Uterus (tissue), 2 donors: ENCODE measurements around the gene YPEL5.

Experiments
- CTCF ChIP-seq, 4 experiments: fragments of 200-600 bp in 2 of 4; fragments of 450-650 bp in 2 of 4; sonication (generic) in 2 of 4; IDR thresholded peaks; one replicate each; pipeline ENCODE4 v1.5.1; 2016 to 2019; ENCODE audit warnings: antibody characterized with exemption in 4 of 4, mild to moderate bottlenecking in 2 of 4, moderate library complexity in 1 of 4
- POLR2A ChIP-seq, 2 donors: fragments of 450-650 bp; IDR thresholded peaks; one replicate each; pipeline ENCODE4 v1.6.1; 2016; ENCODE audit warnings: antibody characterized with exemption in 2 of 2, mild to moderate bottlenecking in 1 of 2, moderate library complexity in 1 of 2

- TF ChIP-seq CTCF (IDR thresholded peaks at IDR 0.05) (no peak), POLR2A (IDR thresholded peaks at IDR 0.05) (no peak)
Measured at GRCh38 chr2:30159766-30160165, 13.0 kb downstream of the YPEL5 start.
